Measurements from ENCODE around the gene LONP1. TPM values are rescaled to one million over a fixed set of nuclear protein-coding genes. Genes with fewer than 3 reads are reported as not detected.
A peak's percentile ranks its signal among the peaks of the same experiment; 100 is the strongest.

Gene LONP1
- polyA plus RNA-seq, 2 of the 4 experiments (the other 2 are of a cell fraction): 42.7 to 68.9 TPM

DNA sequence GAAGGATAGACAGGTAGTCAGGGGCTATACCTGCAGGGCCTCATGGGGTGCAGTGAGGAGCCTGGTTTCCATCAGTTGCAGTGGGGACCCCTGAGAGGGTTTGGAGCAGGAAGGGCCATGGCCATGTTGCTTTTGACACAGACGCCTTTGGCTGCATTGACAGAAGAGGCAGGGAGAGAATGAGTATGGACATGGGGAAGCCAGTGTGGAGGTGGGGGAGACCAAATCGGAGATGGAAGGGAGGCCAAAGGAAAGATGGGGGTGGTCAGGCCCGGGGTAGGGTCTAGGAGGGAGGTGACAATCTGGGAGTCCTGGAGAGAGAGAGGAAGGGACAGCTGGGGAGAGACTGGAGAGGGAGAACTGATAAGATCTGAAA lies 37.9 kb downstream of the LONP1 start (continued):
- TF ChIP-seq POLR2AphosphoS2 (conservative IDR thresholded peaks at IDR 0.05; ENCODE audit: low read length) (no peak), NPAS2 (CRISPR knock-in tag; IDR thresholded peaks at IDR 0.05; ENCODE audit: borderline replicate concordance) (no peak), POLR2A (IDR thresholded peaks at IDR 0.05; ENCODE audit: low read length) (no peak), FOSB (CRISPR knock-in tag; IDR thresholded peaks at IDR 0.05) (no peak), BHLHE40 (IDR thresholded peaks at IDR 0.05; ENCODE audit: low read depth, low read length) (no peak), ZNF302 (CRISPR knock-in tag; IDR thresholded peaks at IDR 0.05) (no peak)
- TF ChIP-seq, protein P1, sequence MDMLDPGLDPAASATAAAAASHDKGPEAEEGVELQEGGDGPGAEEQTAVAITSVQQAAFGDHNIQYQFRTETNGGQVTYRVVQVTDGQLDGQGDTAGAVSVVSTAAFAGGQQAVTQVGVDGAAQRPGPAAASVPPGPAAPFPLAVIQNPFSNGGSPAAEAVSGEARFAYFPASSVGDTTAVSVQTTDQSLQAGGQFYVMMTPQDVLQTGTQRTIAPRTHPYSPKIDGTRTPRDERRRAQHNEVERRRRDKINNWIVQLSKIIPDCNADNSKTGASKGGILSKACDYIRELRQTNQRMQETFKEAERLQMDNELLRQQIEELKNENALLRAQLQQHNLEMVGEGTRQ (IDR thresholded peaks at IDR 0.05): no peak

DNA sequence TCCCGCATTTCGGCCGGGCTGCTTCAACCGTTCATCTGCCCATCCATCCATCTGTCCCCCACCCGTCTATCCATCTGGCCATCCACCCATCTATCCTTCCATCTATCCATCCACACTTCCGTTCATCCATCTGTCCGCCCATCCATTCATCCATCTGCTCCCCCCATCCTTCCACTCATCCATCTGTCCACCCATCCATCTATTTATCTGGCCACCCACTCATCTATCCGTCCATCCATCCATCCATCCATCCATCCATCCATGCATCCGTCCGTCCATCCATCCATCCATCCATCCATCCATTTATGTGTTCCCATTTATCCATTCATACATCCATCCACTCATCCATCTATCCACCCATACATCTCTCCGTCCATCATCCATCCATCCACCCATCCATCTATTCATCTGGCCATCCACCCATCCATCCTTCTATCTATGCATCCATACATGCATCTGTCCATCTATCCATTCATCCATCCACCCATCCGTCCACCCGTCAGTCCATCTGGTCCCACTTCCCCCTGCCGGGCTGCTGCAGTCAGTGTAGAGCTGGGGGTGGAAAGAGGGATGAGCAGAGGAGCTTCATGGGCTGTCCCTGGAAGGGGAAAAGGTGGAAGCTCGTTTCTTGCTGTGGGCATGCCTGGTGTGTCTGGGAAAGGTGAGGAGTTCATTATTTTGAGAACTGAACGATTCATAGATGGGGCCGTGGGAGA lies 38.4 kb downstream of the LONP1 start:
- H3K9me3 ChIP-seq: no peaks in the 10 kb centered on the region
- ChIA-PET POLR2A (no interaction called here), CTCF (interaction anchor here (0.8 to 1.9 kb wide), 2 partner anchors 8 to 38 kb away, joined by 4 read pairs; partner anchors contain the start of genes LONP1 and RPL36)
- H3K27ac ChIP-seq: peak overlapping the region; percentile 88 to 95; a peak in 4 of 6 replicates
- peak overlapping the region; percentile 76 for H3K4me3 ChIP-seq
- H3K4me2 ChIP-seq: peak overlapping the region; percentile 91
- no peak for FAIRE-seq
- peaks cover 9% of the 10 kb centered on the region; the same call in 1 of the 3 replicates for H3K4me1 ChIP-seq
- 80% methylated on average over 17 of the region's 17 CpGs for WGBS (ENCODE audit: missing lambda C conversion rate)
- ATAC-seq: no peak
- TF ChIP-seq CBX8 (IDR thresholded peaks at IDR 0.05) (no peak), KDM1A (IDR thresholded peaks at IDR 0.05; ENCODE audit: low read depth) (no peak), JUNB (IDR thresholded peaks at IDR 0.05) (no peak), HEYL (CRISPR knock-in tag; IDR thresholded peaks at IDR 0.05) (no peak), GATA3 (IDR thresholded peaks at IDR 0.05; ENCODE audit: borderline replicate concordance) (no peak)
- TF ChIP-seq, protein P2, sequence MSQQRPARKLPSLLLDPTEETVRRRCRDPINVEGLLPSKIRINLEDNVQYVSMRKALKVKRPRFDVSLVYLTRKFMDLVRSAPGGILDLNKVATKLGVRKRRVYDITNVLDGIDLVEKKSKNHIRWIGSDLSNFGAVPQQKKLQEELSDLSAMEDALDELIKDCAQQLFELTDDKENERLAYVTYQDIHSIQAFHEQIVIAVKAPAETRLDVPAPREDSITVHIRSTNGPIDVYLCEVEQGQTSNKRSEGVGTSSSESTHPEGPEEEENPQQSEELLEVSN (IDR thresholded peaks at IDR 0.05; ENCODE audit: borderline replicate concordance, low read depth): no peak
- no peak for DNase-seq (ENCODE audit: low read depth in 1 of 2, low spot score in 1 of 2)

DNA sequence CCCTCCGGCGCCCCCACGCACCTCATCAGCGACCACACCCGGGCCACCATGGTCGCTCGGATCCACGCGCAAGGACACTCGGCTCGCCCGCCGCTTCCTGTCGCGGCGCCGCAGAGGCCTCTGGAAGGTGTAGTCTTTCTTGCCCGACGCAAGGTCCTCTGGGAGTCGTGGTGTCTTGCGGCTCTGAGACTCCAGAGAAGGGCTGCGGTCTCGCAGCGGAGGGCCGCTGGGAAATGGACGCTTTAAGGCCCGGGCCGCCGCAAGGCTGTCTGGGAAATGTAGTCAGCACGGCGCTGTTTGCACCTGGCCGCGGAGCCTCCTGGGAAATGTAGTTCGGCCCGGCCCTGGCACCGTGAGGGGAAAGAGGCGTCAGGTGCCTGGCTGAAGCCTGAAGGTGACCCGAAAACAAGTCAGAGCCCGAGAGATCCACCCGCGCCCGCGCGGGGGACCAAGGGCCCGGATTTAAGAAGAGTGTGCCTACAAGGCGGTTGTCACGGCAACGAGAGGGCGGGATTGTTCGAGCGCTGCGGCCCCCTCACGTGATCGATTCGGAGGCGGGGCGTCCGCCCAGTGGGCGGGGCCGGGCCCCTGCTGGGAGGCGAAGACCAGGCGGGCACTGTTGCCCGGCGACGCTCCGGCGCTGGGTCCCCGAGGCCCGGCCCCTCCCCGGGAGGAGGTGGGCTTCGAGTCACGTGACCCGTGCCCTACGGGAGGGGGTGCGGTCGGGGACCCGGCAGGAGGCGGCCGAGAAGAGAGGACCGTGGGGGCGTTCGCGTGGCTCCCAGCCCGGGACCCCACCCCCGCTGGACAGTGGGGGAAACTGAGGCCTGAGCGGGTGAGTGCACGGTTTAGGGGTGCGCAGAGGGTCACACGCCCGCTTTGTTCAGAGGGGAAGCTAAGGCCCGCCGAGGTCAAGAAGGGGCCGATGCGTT lies 39.2 kb downstream of the LONP1 start, which contains the start of the genes HSD11B1L and MICOS13:
TSS of gene HSD11B1L (plus strand) at position 591 of the 932 bp plus-strand sequence. CDS start 3,806 bp downstream, outside the sequence.
TSS of gene MICOS13 (minus strand) at position 80 of the 932 bp plus-strand sequence. CDS start at position 50, 30 bp downstream.
- H3K4me1 ChIP-seq: peaks cover 9% of the 10 kb centered on the region; the same call in 1 of the 3 replicates
- ATAC-seq (peak; percentile 94 to 97), FAIRE-seq (peak; percentile 32), DNase-seq (ENCODE audit: low read depth in 1 of 2, low spot score in 1 of 2) (peak; percentile 87 to 98)
- ChIA-PET POLR2A (no interaction called here), CTCF (interaction anchor here (0.8 kb wide), 1 partner anchor 9 kb away, joined by 4 read pairs; the partner anchor contains the start of gene RPL36)
- H3K27ac ChIP-seq: peak within 1 kb of the TSS; percentile 88 to 95
- no peaks in the 10 kb centered on the region for H3K9me3 ChIP-seq
- WGBS (ENCODE audit: missing lambda C conversion rate): 15% methylated on average over 33 of the region's 94 CpGs
- peak within 1 kb of the TSS; percentile 91 for H3K4me2 ChIP-seq
- H3K4me3 ChIP-seq: peak within 1 kb of the TSS; percentile 76
- TF ChIP-seq, protein P3, sequence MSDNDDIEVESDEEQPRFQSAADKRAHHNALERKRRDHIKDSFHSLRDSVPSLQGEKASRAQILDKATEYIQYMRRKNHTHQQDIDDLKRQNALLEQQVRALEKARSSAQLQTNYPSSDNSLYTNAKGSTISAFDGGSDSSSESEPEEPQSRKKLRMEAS (IDR thresholded peaks at IDR 0.05): peak; percentile 77
- no peak for TF ChIP-seq JUNB (IDR thresholded peaks at IDR 0.05)
- TF ChIP-seq EP300 (IDR thresholded peaks at IDR 0.05): no peak
- TF ChIP-seq, protein P4, sequence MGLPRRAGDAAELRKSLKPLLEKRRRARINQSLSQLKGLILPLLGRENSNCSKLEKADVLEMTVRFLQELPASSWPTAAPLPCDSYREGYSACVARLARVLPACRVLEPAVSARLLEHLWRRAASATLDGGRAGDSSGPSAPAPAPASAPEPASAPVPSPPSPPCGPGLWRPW (IDR thresholded peaks at IDR 0.05): no peak
- TF ChIP-seq EHMT2 (IDR thresholded peaks at IDR 0.05; ENCODE audit: low read depth): no peak
- TF ChIP-seq EHF (CRISPR knock-in tag; IDR thresholded peaks at IDR 0.05): no peak
- no peak for TF ChIP-seq NFE2L2 (conservative IDR thresholded peaks at IDR 0.05; ENCODE audit: low read length)
- no peak for TF ChIP-seq MAFK (IDR thresholded peaks at IDR 0.05; ENCODE audit: partially characterized antibody)
- no peak for TF ChIP-seq ZSCAN20 (CRISPR knock-in tag; IDR thresholded peaks at IDR 0.05)
- TF ChIP-seq, protein P1 (IDR thresholded peaks at IDR 0.05): peak; percentile 97
- TF ChIP-seq POLR2AphosphoS2 (conservative IDR thresholded peaks at IDR 0.05; ENCODE audit: low read length): no peak
- TF ChIP-seq RARB (CRISPR knock-in tag; IDR thresholded peaks at IDR 0.05): no peak
- TF ChIP-seq RCOR1 (IDR thresholded peaks at IDR 0.05; ENCODE audit: low read depth, low read length): no peak
- no peak for TF ChIP-seq NPAS2 (CRISPR knock-in tag; IDR thresholded peaks at IDR 0.05; ENCODE audit: borderline replicate concordance)
- TF ChIP-seq ZFP36 (IDR thresholded peaks at IDR 0.05; ENCODE audit: borderline replicate concordance, partially characterized antibody): no peak
- no peak for TF ChIP-seq CHD2 (IDR thresholded peaks at IDR 0.05; ENCODE audit: low read length, partially characterized antibody)
- TF ChIP-seq CBX2 (IDR thresholded peaks at IDR 0.05; ENCODE audit: borderline replicate concordance, low read depth): no peak
- TF ChIP-seq TFCP2L1 (CRISPR knock-in tag; IDR thresholded peaks at IDR 0.05): no peak
- peak; percentile 18; the same call in 1 of the 2 replicates for TF ChIP-seq PHF8 (IDR thresholded peaks at IDR 0.05; ENCODE audit: borderline replicate concordance, low read depth)
- TF ChIP-seq SMC3 (IDR thresholded peaks at IDR 0.05): no peak
- no peak for TF ChIP-seq CEBPB (IDR thresholded peaks at IDR 0.05)
- TF ChIP-seq RFX5 (IDR thresholded peaks at IDR 0.05): no peak
- TF ChIP-seq FOSL2 (IDR thresholded peaks at IDR 0.05): no peak
- TF ChIP-seq FOSL2 (CRISPR knock-in tag; IDR thresholded peaks at IDR 0.05): no peak
- no peak for TF ChIP-seq KDM1A (IDR thresholded peaks at IDR 0.05; ENCODE audit: low read depth)

Measured in A549 (cell line).